ENCODE results near the gene ZNF853. TPM values are rescaled to one million over a fixed set of nuclear protein-coding genes. Genes with fewer than 3 reads are reported as not detected.
A peak's percentile ranks its signal among the peaks of the same experiment; 100 is the strongest.

Gene ZNF853
- polyA plus RNA-seq, 3 donors: 0.15 TPM; not detected in 2

DNA sequence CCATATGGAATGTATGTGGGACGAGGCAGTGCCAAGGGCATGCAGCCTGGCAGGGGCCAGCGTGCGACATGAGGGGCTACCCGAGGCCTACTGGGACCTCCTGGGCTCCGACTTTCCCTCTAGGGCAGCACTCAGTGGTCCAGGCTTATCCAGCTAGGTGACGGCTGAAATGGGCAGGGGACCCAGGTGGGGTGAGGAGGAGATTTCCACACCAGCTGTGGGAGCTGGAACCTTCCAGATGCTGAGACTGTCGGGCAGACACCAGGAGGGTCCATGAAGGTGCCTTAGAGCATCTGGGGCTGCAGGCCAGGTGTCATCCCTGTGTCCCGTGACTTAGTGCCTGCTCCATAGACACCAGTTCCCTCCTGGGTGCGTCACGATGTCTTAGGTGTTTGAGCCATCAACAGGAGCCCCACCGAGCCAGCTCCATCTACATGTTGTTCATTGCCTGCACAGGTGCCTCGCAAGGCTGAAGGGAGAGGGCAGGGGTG lies 35.2 kb downstream of the ZNF853 start:
- no peak overlapping the region for H3K9ac ChIP-seq (ENCODE audit: insufficient read depth, low read length, poor library complexity, severe bottlenecking)
- Mint-ChIP-seq H3K27me3 (ENCODE audit: low read depth in 3 of 3) (no peaks in the 10 kb centered on the region), H3K27ac (peak overlapping the region in 1 of 7 donors; percentile 6), H3K4me3 (no peak overlapping the region), H3K9me3 (peaks cover 32 to 63% (median 55%) of the 10 kb centered on the region in 7 donors), H3K36me3 (peaks cover 72 to 84% of the 10 kb centered on the region in 2 donors), H3K4me1 (no peaks in the 10 kb centered on the region)
- H3K9me3 ChIP-seq (replicated peaks in 1 of 2; ENCODE audit: control insufficient read depth in 1 of 2, insufficient read depth in 1 of 2, low read length in 2 of 2): peaks cover 38 to 55% of the 10 kb centered on the region in 2 donors
- H3K4me2 ChIP-seq (replicated peaks; ENCODE audit: extremely low read depth, low read length, poor library complexity, severe bottlenecking): no peak overlapping the region
- TF ChIP-seq, protein P1, sequence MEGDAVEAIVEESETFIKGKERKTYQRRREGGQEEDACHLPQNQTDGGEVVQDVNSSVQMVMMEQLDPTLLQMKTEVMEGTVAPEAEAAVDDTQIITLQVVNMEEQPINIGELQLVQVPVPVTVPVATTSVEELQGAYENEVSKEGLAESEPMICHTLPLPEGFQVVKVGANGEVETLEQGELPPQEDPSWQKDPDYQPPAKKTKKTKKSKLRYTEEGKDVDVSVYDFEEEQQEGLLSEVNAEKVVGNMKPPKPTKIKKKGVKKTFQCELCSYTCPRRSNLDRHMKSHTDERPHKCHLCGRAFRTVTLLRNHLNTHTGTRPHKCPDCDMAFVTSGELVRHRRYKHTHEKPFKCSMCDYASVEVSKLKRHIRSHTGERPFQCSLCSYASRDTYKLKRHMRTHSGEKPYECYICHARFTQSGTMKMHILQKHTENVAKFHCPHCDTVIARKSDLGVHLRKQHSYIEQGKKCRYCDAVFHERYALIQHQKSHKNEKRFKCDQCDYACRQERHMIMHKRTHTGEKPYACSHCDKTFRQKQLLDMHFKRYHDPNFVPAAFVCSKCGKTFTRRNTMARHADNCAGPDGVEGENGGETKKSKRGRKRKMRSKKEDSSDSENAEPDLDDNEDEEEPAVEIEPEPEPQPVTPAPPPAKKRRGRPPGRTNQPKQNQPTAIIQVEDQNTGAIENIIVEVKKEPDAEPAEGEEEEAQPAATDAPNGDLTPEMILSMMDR (IDR thresholded peaks at IDR 0.05): no peak
- H2AFZ ChIP-seq (ENCODE audit: insufficient read depth, low read depth, low read length, poor library complexity, severe bottlenecking): no peak overlapping the region
- H3K4me1 ChIP-seq (ENCODE audit: control insufficient read depth in 1 of 2, insufficient read depth in 2 of 2, low read length in 2 of 2): no peaks in the 10 kb centered on the region
- 99% methylated on average over 10 of the region's 12 CpGs for WGBS (ENCODE audit: insufficient coverage)
- peaks cover 16% of the 10 kb centered on the region for H3K79me2 ChIP-seq (ENCODE audit: insufficient read depth, low read length)
- no peaks in the 10 kb centered on the region for H3K27me3 ChIP-seq (ENCODE audit: control insufficient read depth in 2 of 2, insufficient read depth in 2 of 2, low read length in 2 of 2)
- no peak overlapping the region for H3K27ac ChIP-seq (ENCODE audit: low read depth in 1 of 2, low read length in 2 of 2)
- H3K4me3 ChIP-seq (replicated peaks in 1 of 3; ENCODE audit: low read depth in 2 of 3, low read length in 3 of 3): no peak overlapping the region
- peaks cover 75 to 90% of the 10 kb centered on the region in 2 donors for H3K36me3 ChIP-seq (replicated peaks in 1 of 2; ENCODE audit: control insufficient read depth in 1 of 2, insufficient read depth in 2 of 2, low read length in 2 of 2)
- peak in 1 of 3 donors; percentile 1 for DNase-seq
- intact Hi-C loops (cut with micrococcal nuclease): no loop called here
- H4K20me1 ChIP-seq (ENCODE audit: insufficient read depth, low read length): peaks cover 46% of the 10 kb centered on the region

- Mint-ChIP-seq H3K36me3 (peaks cover 61 to 71% of the 10 kb centered on the region in 2 donors), H3K27me3 (ENCODE audit: low read depth in 3 of 3) (no peaks in the 10 kb centered on the region), H3K27ac (no peak overlapping the region), H3K4me3 (no peak overlapping the region), H3K4me1 (no peaks in the 10 kb centered on the region), H3K9me3 (peaks cover 32 to 57% (median 54%) of the 10 kb centered on the region in 7 donors)
- DNase-seq: peak in 1 of 3 donors; percentile 2
- H3K9me3 ChIP-seq (replicated peaks in 1 of 2; ENCODE audit: control insufficient read depth in 1 of 2, insufficient read depth in 1 of 2, low read length in 2 of 2): peaks cover 38 to 55% of the 10 kb centered on the region in 2 donors
- peaks cover 12% of the 10 kb centered on the region for H3K79me2 ChIP-seq (ENCODE audit: insufficient read depth, low read length)
- intact Hi-C loops (cut with micrococcal nuclease): no loop called here
- H3K27me3 ChIP-seq (ENCODE audit: control insufficient read depth in 2 of 2, insufficient read depth in 2 of 2, low read length in 2 of 2): no peaks in the 10 kb centered on the region
- no peak overlapping the region for H3K9ac ChIP-seq (ENCODE audit: insufficient read depth, low read length, poor library complexity, severe bottlenecking)
- H3K4me2 ChIP-seq (replicated peaks; ENCODE audit: extremely low read depth, low read length, poor library complexity, severe bottlenecking): no peak overlapping the region
- H4K20me1 ChIP-seq (ENCODE audit: insufficient read depth, low read length): peaks cover 42% of the 10 kb centered on the region
- no peak overlapping the region for H2AFZ ChIP-seq (ENCODE audit: insufficient read depth, low read depth, low read length, poor library complexity, severe bottlenecking)
- over 99% methylated on average over 32 of the region's 32 CpGs for WGBS (ENCODE audit: insufficient coverage)
- no peaks in the 10 kb centered on the region for H3K4me1 ChIP-seq (ENCODE audit: control insufficient read depth in 1 of 2, insufficient read depth in 2 of 2, low read length in 2 of 2)
- no peak overlapping the region for H3K27ac ChIP-seq (ENCODE audit: low read depth in 1 of 2, low read length in 2 of 2)
- peaks cover 64 to 80% of the 10 kb centered on the region in 2 donors for H3K36me3 ChIP-seq (replicated peaks in 1 of 2; ENCODE audit: control insufficient read depth in 1 of 2, insufficient read depth in 2 of 2, low read length in 2 of 2)
- peak overlapping the region in 1 of 3 experiments; percentile 23 for H3K4me3 ChIP-seq (replicated peaks in 1 of 3; ENCODE audit: low read depth in 2 of 3, low read length in 3 of 3)
- TF ChIP-seq, protein P1 (IDR thresholded peaks at IDR 0.05): no peak
Measured at GRCh38 chr7:6651851-6652445, 36.5 kb downstream of the ZNF853 start.
